Measurements from ENCODE around the gene KLHL28.

GRCh38 chr14:44961151-44961553 lies 595 bp downstream of the KLHL28 start:
- TF ChIP-seq, protein P1, sequence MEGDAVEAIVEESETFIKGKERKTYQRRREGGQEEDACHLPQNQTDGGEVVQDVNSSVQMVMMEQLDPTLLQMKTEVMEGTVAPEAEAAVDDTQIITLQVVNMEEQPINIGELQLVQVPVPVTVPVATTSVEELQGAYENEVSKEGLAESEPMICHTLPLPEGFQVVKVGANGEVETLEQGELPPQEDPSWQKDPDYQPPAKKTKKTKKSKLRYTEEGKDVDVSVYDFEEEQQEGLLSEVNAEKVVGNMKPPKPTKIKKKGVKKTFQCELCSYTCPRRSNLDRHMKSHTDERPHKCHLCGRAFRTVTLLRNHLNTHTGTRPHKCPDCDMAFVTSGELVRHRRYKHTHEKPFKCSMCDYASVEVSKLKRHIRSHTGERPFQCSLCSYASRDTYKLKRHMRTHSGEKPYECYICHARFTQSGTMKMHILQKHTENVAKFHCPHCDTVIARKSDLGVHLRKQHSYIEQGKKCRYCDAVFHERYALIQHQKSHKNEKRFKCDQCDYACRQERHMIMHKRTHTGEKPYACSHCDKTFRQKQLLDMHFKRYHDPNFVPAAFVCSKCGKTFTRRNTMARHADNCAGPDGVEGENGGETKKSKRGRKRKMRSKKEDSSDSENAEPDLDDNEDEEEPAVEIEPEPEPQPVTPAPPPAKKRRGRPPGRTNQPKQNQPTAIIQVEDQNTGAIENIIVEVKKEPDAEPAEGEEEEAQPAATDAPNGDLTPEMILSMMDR (conservative IDR thresholded peaks at IDR 0.05): no peak
- TF ChIP-seq EZH2 (IDR thresholded peaks at IDR 0.05; ENCODE audit: low read depth): no peak
